Stomach (tissue), 4 donors: Measurements from ENCODE around the gene CSGALNACT2.

ENCODE experiments used
- EP300 ChIP-seq: sonication (generic); formaldehyde crosslinking; IDR thresholded peaks from one replicate; pipeline ENCODE4 v1.6.1; 2017; ENCODE audit warnings: antibody characterized with exemption
- POLR2A ChIP-seq, 4 donors: fragments of 450-650 bp; IDR thresholded peaks; one replicate each; pipeline ENCODE4 v1.6.1; 2016; ENCODE audit warnings: antibody characterized with exemption in 4 of 4, control low read depth in 2 of 4, mild to moderate bottlenecking in 1 of 4, moderate library complexity in 1 of 4
- POLR2AphosphoS5 ChIP-seq, 3 donors: sonication (generic); formaldehyde crosslinking; IDR thresholded peaks; one replicate each; pipeline ENCODE4 v1.6.1; 2016; ENCODE audit warnings: antibody characterized with exemption in 3 of 3
- TF ChIP-seq, protein P1 (sequence below), 7 experiments: fragments of 450-650 bp in 4 of 7; fragments of 200-600 bp in 3 of 7; sonication (generic) in 3 of 7; IDR thresholded peaks; one replicate each; pipeline ENCODE4 v1.5.1; 2016 to 2019; ENCODE audit warnings: antibody characterized with exemption in 7 of 7, control low read depth in 2 of 7, mild to moderate bottlenecking in 1 of 7

DNA sequence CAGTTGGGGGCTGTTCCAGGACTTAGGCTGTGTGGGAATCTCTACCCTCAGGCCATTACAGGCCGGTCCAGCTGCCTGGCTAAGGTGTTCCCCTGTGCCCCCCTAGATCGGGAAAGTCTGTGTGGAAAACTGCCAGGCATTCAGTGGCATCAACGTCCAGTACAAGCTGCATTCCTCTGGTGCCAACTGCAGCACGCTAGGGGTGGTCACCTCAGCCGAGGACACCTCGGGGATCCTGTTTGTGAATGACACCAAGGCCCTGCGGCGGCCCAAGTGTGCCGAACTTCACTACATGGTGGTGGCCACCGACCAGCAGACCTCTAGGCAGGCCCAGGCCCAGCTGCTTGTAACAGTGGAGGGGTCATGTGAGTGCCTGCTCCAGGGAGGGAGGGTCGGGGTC, 27.1 kb upstream of the CSGALNACT2 start:
- TF ChIP-seq, protein P1, sequence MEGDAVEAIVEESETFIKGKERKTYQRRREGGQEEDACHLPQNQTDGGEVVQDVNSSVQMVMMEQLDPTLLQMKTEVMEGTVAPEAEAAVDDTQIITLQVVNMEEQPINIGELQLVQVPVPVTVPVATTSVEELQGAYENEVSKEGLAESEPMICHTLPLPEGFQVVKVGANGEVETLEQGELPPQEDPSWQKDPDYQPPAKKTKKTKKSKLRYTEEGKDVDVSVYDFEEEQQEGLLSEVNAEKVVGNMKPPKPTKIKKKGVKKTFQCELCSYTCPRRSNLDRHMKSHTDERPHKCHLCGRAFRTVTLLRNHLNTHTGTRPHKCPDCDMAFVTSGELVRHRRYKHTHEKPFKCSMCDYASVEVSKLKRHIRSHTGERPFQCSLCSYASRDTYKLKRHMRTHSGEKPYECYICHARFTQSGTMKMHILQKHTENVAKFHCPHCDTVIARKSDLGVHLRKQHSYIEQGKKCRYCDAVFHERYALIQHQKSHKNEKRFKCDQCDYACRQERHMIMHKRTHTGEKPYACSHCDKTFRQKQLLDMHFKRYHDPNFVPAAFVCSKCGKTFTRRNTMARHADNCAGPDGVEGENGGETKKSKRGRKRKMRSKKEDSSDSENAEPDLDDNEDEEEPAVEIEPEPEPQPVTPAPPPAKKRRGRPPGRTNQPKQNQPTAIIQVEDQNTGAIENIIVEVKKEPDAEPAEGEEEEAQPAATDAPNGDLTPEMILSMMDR (IDR thresholded peaks at IDR 0.05) = no peak
- TF ChIP-seq POLR2A (IDR thresholded peaks at IDR 0.05) (no peak), EP300 (no peak), POLR2AphosphoS5 (IDR thresholded peaks at IDR 0.05) (no peak)
